HEK293T (cell line): ENCODE data around the gene BIRC5.

ENCODE experiments used
- CTCF ChIA-PET: fragments of 350-600 bp; formaldehyde crosslinking; extraction: SDS; loops from one replicate; lab custom pipeline; 2021; ENCODE audit warnings: antibody characterized with exemption, inconsistent platforms; lab: Yijun Ruan, JAX
- POLR2A ChIA-PET: fragments of 350-600 bp; formaldehyde crosslinking; extraction: SDS; loops from one replicate; lab custom pipeline; 2020; ENCODE audit warnings: antibody characterized with exemption, inconsistent platforms; lab: Yijun Ruan, JAX
- DNase-seq: peaks from one replicate; pipeline ENCODE4 v3.0.0; 2012; ENCODE audit warnings: mixed read lengths; ENCODE audit errors: extremely low spot score
- ARNT ChIP-seq: fragments of 450-650 bp; IDR thresholded peaks from 2 replicates; pipeline ENCODE4 v1.6.1; 2017; ENCODE audit warnings: mild to moderate bottlenecking
- BHLHE40 ChIP-seq: fragments of 450-650 bp; IDR thresholded peaks from 2 replicates; pipeline ENCODE4 v1.6.1; 2016; ENCODE audit warnings: mild to moderate bottlenecking, moderate library complexity, borderline replicate concordance
- CTBP1 ChIP-seq: fragments of 450-650 bp; IDR thresholded peaks from 2 replicates; pipeline ENCODE4 v1.6.1; 2016; ENCODE audit warnings: borderline replicate concordance
- ELF4 ChIP-seq: fragments of 450-650 bp; IDR thresholded peaks from 2 replicates; pipeline ENCODE4 v1.6.1; 2017; ENCODE audit warnings: antibody characterized with exemption
- FOXA1 ChIP-seq: fragments of 450-650 bp; IDR thresholded peaks from 2 replicates; pipeline ENCODE4 v1.6.1; 2016; ENCODE audit warnings: mild to moderate bottlenecking
- FOXK2 ChIP-seq: fragments of 450-650 bp; IDR thresholded peaks from 2 replicates; pipeline ENCODE4 v1.6.1; 2016; ENCODE audit warnings: mild to moderate bottlenecking
- FOXM1 ChIP-seq: fragments of 450-650 bp; IDR thresholded peaks from 2 replicates; pipeline ENCODE4 v1.6.1; 2017; ENCODE audit warnings: mild to moderate bottlenecking, borderline replicate concordance
- HDGF ChIP-seq: fragments of 450-650 bp; IDR thresholded peaks from 2 replicates; pipeline ENCODE4 v1.6.1; 2017; ENCODE audit warnings: antibody characterized with exemption, borderline replicate concordance
- L3MBTL2 ChIP-seq: fragments of 450-650 bp; conservative IDR thresholded peaks from 2 replicates; pipeline ENCODE4 v1.6.1; 2016; ENCODE audit warnings: mild to moderate bottlenecking
- LEF1 ChIP-seq: fragments of 450-650 bp; IDR thresholded peaks from 2 replicates; pipeline ENCODE4 v1.6.1; 2017; ENCODE audit warnings: mild to moderate bottlenecking, borderline replicate concordance
- NFRKB ChIP-seq: fragments of 450-650 bp; IDR thresholded peaks from 2 replicates; pipeline ENCODE4 v1.6.1; 2016; ENCODE audit warnings: mild to moderate bottlenecking, moderate library complexity
- SP1 ChIP-seq: fragments of 450-650 bp; IDR thresholded peaks from 2 replicates; pipeline ENCODE4 v1.6.1; 2017
- SUZ12 ChIP-seq: fragments of 450-650 bp; IDR thresholded peaks from 2 replicates; pipeline ENCODE4 v1.6.1; 2016; ENCODE audit warnings: mild to moderate bottlenecking
- TARDBP ChIP-seq: fragments of 450-650 bp; IDR thresholded peaks from 2 replicates; pipeline ENCODE4 v1.6.1; 2016
- ZNF384 ChIP-seq: fragments of 450-650 bp; IDR thresholded peaks from 2 replicates; pipeline ENCODE4 v1.6.1; 2016
- TF ChIP-seq, protein P1 (sequence below): fragments of 450-650 bp; IDR thresholded peaks from 2 replicates; pipeline ENCODE4 v1.6.1; 2016

The BIRC5 gene

DNA sequence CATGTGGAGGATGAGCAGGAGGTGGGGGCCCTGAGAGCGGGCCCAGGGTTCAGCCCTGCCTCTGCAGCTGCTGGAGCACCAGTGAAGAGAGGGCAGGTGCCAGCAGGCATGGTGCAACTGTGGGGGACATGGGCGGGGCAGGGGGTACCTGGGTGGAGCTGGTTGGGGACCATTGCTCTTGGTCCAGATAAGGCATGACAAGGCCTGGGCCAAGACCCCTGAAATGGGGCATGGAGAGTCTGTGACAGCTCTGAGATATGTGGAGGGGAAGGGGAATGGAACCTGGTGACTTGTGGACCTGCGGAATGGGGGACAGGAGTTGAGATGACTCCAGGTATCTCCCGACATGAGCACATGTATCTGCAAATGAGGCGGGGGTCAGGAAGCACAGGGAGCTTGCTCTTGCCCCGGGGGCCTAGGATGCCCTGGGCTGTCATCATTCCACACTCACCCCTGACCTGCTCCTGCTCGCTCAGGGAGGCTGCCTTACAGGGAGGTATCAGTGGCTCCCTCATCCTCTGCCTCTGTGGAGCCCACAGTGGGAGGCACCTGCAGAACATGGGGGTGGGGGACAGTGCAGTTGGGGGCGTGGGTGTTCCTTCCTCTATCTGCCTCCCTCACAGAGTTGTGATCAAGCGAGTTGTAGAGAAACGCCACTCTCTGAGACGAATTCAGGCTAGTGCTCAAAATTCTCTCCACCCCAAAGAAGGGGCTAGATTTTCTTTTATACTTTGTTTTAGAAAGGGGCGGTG is 57.5 kb downstream of the BIRC5 start:
- CTCF ChIA-PET: interaction anchor here (0.6 kb wide), 1 partner anchor 771 kb away, joined by 4 read pairs; no protein-coding TSS in a partner anchor
- DNase-seq: no peak
- TF ChIP-seq ELF4 (no peak), L3MBTL2 (no peak), FOXA1 (no peak), CTBP1 (no peak), BHLHE40 (no peak), FOXK2 (no peak), LEF1 (no peak), ZNF384 (no peak), SUZ12 (no peak), TARDBP (no peak)
- POLR2A ChIA-PET: interaction anchor here (1.2 to 1.4 kb wide), 2 partner anchors 17 kb away, joined by 4 read pairs; no protein-coding TSS in a partner anchor

DNA sequence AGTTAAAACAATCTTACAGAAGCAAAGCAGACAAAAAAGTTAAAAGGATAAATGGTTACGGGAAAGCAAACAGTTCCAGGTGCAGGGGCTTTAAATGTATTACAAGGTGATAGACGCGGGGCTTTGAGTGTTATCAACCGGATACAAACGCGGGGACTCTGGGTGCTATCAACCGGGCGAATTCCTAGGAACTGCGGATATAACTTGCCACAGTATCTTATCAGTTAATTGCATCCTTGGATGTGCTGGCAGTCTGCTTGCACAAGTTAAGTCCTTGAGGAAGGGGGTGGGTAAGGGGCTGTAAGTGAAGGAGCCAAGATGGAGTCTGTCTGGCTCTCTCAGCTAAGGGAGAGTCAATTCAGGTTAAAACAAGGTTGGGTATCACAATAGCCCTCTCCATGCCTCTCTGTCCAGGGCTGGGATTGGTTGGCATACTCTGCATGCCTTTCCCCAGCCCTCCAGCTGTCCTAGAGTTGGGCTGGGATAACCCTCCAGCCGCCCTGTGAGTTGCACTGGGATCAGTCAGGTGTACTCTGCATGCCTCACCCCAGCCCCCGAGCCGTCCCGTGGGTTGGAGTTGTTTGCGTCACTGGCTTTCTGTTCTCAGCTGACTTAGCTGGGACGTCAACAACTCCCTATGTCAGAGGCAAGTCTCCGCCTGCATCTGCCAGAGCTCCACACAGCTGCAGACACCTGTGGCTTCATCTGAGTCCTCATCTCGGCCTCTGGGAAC is 58.3 kb downstream of the BIRC5 start:
- POLR2A ChIA-PET: interaction anchor here (1.2 kb wide), 1 partner anchor 18 kb away, joined by 4 read pairs; no protein-coding TSS in a partner anchor
- CTCF ChIA-PET: interaction anchor here (0.6 kb wide), 1 partner anchor 770 kb away, joined by 4 read pairs; no protein-coding TSS in a partner anchor
- no peak for DNase-seq
- TF ChIP-seq ELF4 (no peak), ZNF384 (no peak), FOXA1 (no peak), SP1 (no peak), L3MBTL2 (no peak), HDGF (no peak), CTBP1 (no peak), ARNT (no peak)

DNA sequence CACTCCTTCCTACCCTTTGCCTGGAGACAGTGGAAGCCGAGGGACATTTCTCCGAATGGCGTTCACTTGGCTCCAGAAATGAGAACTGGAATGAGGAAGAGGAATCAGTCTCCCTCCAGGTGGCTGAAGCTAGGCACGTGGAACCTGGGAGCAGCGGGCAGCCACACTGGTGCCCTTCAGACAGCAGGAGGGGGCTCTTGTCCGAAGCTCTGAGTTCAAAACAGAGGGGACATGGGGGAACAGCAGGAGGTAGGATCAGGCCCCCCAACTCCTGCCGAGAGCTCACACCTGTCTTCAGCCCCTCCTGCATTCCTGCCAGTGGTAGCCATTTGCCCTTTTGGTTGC is 58.8 kb downstream of the BIRC5 start:
- DNase-seq: no peak
- ChIA-PET CTCF (no interaction called here), POLR2A (interaction anchor here (1.2 kb wide), 1 partner anchor 18 kb away, joined by 4 read pairs; no protein-coding TSS in a partner anchor)
- TF ChIP-seq L3MBTL2 (no peak), HDGF (no peak), TARDBP (no peak), BHLHE40 (no peak), ARNT (no peak), ZNF384 (no peak), FOXM1 (no peak), SP1 (no peak), FOXK2 (no peak), NFRKB (no peak), SUZ12 (no peak), FOXA1 (no peak), ELF4 (no peak), LEF1 (no peak), CTBP1 (no peak)
- TF ChIP-seq, protein P1, sequence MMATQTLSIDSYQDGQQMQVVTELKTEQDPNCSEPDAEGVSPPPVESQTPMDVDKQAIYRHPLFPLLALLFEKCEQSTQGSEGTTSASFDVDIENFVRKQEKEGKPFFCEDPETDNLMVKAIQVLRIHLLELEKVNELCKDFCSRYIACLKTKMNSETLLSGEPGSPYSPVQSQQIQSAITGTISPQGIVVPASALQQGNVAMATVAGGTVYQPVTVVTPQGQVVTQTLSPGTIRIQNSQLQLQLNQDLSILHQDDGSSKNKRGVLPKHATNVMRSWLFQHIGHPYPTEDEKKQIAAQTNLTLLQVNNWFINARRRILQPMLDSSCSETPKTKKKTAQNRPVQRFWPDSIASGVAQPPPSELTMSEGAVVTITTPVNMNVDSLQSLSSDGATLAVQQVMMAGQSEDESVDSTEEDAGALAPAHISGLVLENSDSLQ: no peak

DNA sequence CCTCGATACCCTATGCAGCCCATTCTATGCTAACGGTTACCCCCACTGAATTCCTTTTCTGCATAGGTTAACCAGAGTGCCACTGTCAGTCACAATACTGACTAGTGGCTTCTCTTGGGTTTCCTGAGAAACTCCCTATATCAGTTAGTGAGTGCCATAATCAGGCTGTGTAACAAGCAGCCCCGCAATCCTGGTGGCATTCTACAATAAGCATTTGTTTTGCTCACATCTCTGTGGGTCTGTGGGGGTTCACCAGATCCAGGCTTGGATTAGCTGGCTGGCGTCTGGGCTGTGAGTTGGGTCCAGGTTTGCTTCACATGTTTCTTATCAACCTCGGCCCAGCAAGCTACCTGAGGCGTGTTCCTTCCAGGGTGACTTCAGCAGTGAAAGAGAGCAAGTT is 59.8 kb downstream of the BIRC5 start:
- TF ChIP-seq TARDBP (no peak), HDGF (no peak), ZNF384 (no peak), SUZ12 (no peak), SP1 (no peak), NFRKB (no peak), CTBP1 (no peak), BHLHE40 (no peak), FOXA1 (no peak), L3MBTL2 (no peak), ARNT (no peak)
- TF ChIP-seq, protein P1: no peak
- CTCF ChIA-PET: interaction anchor here (0.6 kb wide), 1 partner anchor 12 kb away, joined by 3 read pairs; no protein-coding TSS in a partner anchor
- POLR2A ChIA-PET: interaction anchor here (0.9 kb wide), 1 partner anchor 19 kb away, joined by 3 read pairs; no protein-coding TSS in a partner anchor
- DNase-seq: no peak
